ENCODE data around the gene PCTP.

PCTP gene

GRCh38 chr17:55734128-55734781, 16.6 kb upstream of the PCTP start:
- Histone ChIP-seq H3K4me1 (ENCODE audit: insufficient read depth, low read length) (peaks cover 29% of the 10 kb centered on the region), H3K36me3 (ENCODE audit: insufficient read depth, low read length) (no peaks in the 10 kb centered on the region), H3K9ac (ENCODE audit: low read depth, low read length) (no peak overlapping the region), H3K9me3 (ENCODE audit: control insufficient read depth, insufficient read depth, low read length) (no peaks in the 10 kb centered on the region)

DNA sequence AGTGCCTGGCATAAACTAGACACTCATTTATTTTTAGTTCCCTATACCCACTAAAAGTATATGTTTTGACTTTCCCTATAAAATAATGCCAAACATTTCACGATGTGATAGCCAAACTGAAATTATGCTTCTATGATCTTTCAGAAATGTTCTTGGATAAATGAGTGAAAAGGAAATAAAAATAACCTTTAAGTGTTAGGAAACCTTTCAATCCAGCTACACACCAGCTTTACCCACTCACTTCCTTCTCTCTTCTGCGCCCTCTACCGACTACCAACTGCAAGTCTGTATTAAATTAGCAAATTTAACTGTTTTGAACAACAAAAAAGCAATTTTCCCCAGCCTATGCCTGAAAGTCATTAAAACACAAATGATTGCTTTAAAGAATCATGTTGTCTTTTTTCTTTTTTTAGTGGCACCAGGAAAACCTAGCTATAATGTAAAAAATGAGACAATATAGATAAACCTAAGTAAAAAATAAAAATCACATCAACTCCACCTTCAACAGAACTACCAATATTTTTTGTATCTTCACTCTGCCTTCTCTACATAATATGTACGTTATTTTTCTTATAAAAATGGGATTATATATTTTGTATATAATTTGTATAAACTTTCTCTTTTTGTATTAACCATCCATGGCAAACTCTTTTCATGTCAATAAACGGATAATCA, 15.0 kb upstream of the PCTP start:
- H3K9ac ChIP-seq (ENCODE audit: low read depth, low read length): no peak overlapping the region
- peaks cover 27% of the 10 kb centered on the region for H3K4me1 ChIP-seq (ENCODE audit: insufficient read depth, low read length)
- no peaks in the 10 kb centered on the region for H3K9me3 ChIP-seq (ENCODE audit: control insufficient read depth, insufficient read depth, low read length)
- no peaks in the 10 kb centered on the region for H3K36me3 ChIP-seq (ENCODE audit: insufficient read depth, low read length)

DNA sequence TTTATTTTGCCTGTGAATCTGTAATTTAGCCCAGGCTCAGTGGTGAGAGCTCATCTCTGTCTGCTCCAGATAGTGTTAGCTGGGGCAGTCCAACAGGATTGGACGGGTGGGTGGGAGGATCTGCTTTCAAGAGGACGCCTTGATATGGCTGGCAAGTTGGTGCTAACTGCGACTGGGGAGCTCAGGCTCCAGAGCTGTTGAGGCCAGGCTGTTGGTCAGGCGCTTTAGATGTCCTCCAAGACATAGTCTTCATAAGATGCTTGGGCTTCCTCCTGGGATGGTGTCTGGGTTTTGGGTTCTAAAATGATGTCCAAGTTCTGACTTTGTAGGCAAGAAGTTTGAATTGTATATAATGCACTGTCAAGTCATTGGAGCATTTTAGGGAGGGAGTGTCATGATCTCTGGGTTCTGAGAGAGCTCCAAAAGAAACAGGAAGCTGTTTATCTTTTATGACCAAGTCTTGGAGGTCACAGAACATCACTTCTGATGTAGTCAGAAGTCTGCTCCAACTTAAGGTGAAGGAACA, 12.8 kb upstream of the PCTP start:
- H3K9ac ChIP-seq (ENCODE audit: low read depth, low read length): no peak overlapping the region
- H3K4me1 ChIP-seq (ENCODE audit: insufficient read depth, low read length): peaks cover 7% of the 10 kb centered on the region
- no peaks in the 10 kb centered on the region for H3K36me3 ChIP-seq (ENCODE audit: insufficient read depth, low read length)

GRCh38 chr17:55740511-55741355, 10.1 kb upstream of the PCTP start:
- H3K36me3 ChIP-seq (ENCODE audit: insufficient read depth, low read length): no peaks in the 10 kb centered on the region
- no peaks in the 10 kb centered on the region for H3K9me3 ChIP-seq (ENCODE audit: control insufficient read depth, insufficient read depth, low read length)
- H3K4me1 ChIP-seq (ENCODE audit: insufficient read depth, low read length): no peaks in the 10 kb centered on the region
- no peak overlapping the region for H3K9ac ChIP-seq (ENCODE audit: low read depth, low read length)

More for the DNA sequence above, 12.8 kb upstream of the PCTP start:
- H3K9me3 ChIP-seq (ENCODE audit: control insufficient read depth, insufficient read depth, low read length): no peaks in the 10 kb centered on the region

DNA sequence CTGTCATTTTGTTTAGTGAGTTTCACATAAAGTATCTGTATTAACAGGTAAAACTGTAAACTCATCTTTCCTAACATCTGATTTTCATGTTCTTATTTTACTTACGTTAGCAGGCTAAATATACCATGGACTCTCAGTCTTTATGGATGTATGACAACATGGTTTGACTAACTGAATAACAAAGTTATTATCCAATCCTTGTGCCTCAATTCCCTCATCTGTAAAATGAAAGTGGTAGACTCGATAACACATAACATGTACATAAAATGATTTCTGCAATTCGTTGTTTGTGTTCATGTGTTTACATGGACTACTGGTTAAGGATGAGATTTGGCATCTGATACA, 9.5 kb upstream of the PCTP start:
- Histone ChIP-seq H3K4me1 (ENCODE audit: insufficient read depth, low read length) (no peaks in the 10 kb centered on the region), H3K9me3 (ENCODE audit: control insufficient read depth, insufficient read depth, low read length) (no peaks in the 10 kb centered on the region), H3K36me3 (ENCODE audit: insufficient read depth, low read length) (no peaks in the 10 kb centered on the region), H3K9ac (ENCODE audit: low read depth, low read length) (no peak overlapping the region)

GRCh38 chr17:55742272-55743102, 8.4 kb upstream of the PCTP start:
- Histone ChIP-seq H3K9ac (ENCODE audit: low read depth, low read length) (no peak overlapping the region), H3K36me3 (ENCODE audit: insufficient read depth, low read length) (no peaks in the 10 kb centered on the region), H3K9me3 (ENCODE audit: control insufficient read depth, insufficient read depth, low read length) (no peaks in the 10 kb centered on the region), H3K4me1 (ENCODE audit: insufficient read depth, low read length) (no peaks in the 10 kb centered on the region)

DNA sequence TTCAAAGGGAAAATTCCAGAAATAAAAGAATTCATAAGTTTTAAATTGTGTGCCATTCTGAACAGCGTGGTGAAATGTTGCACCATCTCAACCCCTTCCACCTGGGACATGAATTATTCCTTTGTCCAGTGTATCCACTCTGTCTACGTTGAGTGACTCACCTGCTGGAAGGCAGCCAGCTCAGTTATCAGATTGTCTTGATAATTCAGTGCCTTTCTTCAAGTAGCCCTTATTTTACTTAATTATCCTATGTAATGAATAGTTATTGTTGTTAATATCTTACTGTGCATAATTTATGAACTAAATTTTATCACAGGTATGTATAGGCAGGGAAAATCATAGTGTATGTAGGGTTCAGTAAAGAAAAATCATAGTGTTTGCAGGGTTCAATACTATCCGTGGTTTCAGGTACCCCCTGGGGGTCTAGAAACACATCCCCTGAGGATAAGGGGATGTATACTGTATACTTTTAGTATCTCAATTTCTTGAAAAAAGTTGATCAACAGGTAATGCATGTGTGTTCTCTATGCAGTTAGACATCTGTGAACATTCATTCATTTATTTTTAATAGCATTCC, 7.7 kb upstream of the PCTP start:
- Histone ChIP-seq H3K9ac (ENCODE audit: low read depth, low read length) (no peak overlapping the region), H3K36me3 (ENCODE audit: insufficient read depth, low read length) (no peaks in the 10 kb centered on the region), H3K4me1 (ENCODE audit: insufficient read depth, low read length) (no peaks in the 10 kb centered on the region), H3K9me3 (ENCODE audit: control insufficient read depth, insufficient read depth, low read length) (no peaks in the 10 kb centered on the region)

DNA sequence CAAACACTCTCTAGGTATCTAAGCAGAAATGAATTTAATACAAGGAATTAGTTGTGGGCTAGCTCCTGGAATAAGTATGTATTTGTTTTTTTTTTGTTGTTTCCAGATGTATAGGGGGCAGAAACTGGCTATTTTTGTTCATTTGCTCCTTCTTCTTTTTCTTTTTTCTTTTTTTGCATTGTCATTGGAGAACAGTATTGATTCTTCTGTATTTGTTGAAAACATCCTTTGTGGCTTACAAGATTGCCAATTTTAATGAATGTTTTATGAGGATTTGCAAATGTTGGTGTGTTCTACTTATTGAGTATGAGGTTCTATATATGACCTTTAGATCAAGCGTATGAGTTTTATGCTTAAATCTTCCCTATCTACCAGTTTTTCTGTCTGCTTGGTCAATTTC, 5.6 kb upstream of the PCTP start:
- no peaks in the 10 kb centered on the region for H3K36me3 ChIP-seq (ENCODE audit: insufficient read depth, low read length)
- no peaks in the 10 kb centered on the region for H3K9me3 ChIP-seq (ENCODE audit: control insufficient read depth, insufficient read depth, low read length)
- no peaks in the 10 kb centered on the region for H3K4me1 ChIP-seq (ENCODE audit: insufficient read depth, low read length)
- no peak overlapping the region for H3K9ac ChIP-seq (ENCODE audit: low read depth, low read length)

- Histone ChIP-seq H3K9ac (ENCODE audit: low read depth, low read length) (no peak overlapping the region), H3K4me1 (ENCODE audit: insufficient read depth, low read length) (0 out of 2 replicates have a peak, but pooled peaks cover 2% of the 10 kb centered on the region), H3K36me3 (ENCODE audit: insufficient read depth, low read length) (no peaks in the 10 kb centered on the region), H3K9me3 (ENCODE audit: control insufficient read depth, insufficient read depth, low read length) (no peaks in the 10 kb centered on the region)
Observed at GRCh38 chr17:55746466-55746865, 4.4 kb upstream of the PCTP start.

- H3K36me3 ChIP-seq (ENCODE audit: insufficient read depth, low read length): no peaks in the 10 kb centered on the region
- H3K9me3 ChIP-seq (ENCODE audit: control insufficient read depth, insufficient read depth, low read length): no peaks in the 10 kb centered on the region
- H3K4me1 ChIP-seq (ENCODE audit: insufficient read depth, low read length): peaks cover 8% of the 10 kb centered on the region; the same call in 1 of the 2 replicates
- no peak overlapping the region for H3K9ac ChIP-seq (ENCODE audit: low read depth, low read length)
Observed at GRCh38 chr17:55747209-55747608, 3.6 kb upstream of the PCTP start.

DNA sequence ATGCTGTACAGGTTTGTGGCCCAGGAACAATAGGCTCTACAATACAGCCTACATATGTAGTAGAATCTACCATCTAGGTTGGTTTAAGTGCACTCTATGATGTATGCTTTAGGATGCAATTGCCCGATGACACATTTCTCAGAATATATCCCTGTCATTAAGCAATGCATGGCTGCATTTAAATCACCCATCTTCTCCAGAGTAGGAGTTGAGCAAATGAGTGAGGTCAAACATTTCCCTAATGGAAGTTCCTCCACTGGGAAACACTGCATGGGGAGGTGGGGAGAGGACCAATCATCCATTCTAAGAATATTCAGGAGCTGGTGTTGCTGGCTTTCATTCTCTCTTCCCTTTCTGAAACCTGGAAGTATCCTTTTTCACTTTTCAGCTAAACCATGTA, 2.0 kb upstream of the PCTP start:
- no peak overlapping the region for H3K9ac ChIP-seq (ENCODE audit: low read depth, low read length)
- H3K4me1 ChIP-seq (ENCODE audit: insufficient read depth, low read length): peaks cover 8% of the 10 kb centered on the region; the same call in 1 of the 2 replicates
- H3K36me3 ChIP-seq (ENCODE audit: insufficient read depth, low read length): no peaks in the 10 kb centered on the region
- no peaks in the 10 kb centered on the region for H3K9me3 ChIP-seq (ENCODE audit: control insufficient read depth, insufficient read depth, low read length)

DNA sequence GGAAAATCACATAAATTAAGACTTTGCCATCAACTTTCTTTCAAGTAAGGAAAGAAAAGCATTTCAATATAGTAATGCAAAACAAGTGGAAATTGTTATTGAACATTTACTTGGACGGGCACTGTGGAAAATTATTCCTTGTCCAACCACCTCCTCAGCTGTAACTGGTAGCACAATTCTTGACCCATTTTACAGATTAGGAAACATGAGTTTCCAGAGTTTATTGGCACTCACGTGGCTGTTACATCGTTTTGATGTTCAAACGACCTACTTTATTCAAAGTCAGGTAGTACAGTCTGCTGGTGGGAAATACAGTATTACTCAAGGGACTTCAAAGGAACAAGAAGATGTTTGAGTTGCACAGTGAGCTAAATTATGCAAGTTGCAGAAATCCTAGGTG, 866 bp upstream of the PCTP start:
- H3K9ac ChIP-seq (ENCODE audit: low read depth, low read length): no peak overlapping the region
- H3K4me1 ChIP-seq (ENCODE audit: insufficient read depth, low read length): peaks cover 8% of the 10 kb centered on the region; the same call in 1 of the 2 replicates
- H3K9me3 ChIP-seq (ENCODE audit: control insufficient read depth, insufficient read depth, low read length): no peaks in the 10 kb centered on the region
- no peaks in the 10 kb centered on the region; the same call in 1 of the 2 replicates for H3K36me3 ChIP-seq (ENCODE audit: insufficient read depth, low read length)

- no peaks in the 10 kb centered on the region; the same call in 1 of the 2 replicates for H3K36me3 ChIP-seq (ENCODE audit: insufficient read depth, low read length)
- peak overlapping the region; percentile 88; the same call in 1 of the 2 replicates for H3K9ac ChIP-seq (ENCODE audit: low read depth, low read length)
- no peaks in the 10 kb centered on the region for H3K9me3 ChIP-seq (ENCODE audit: control insufficient read depth, insufficient read depth, low read length)
- H3K4me1 ChIP-seq (ENCODE audit: insufficient read depth, low read length): peaks cover 8% of the 10 kb centered on the region; the same call in 1 of the 2 replicates
Observed at GRCh38 chr17:55751720-55752250, 934 bp downstream of the PCTP start.

Measured in ES-I3 (cell line).